Neural cell (in vitro differentiated cells): Measurements from ENCODE around the gene CABP1. TPM values are rescaled to one million over a fixed set of nuclear protein-coding genes. Genes with fewer than 3 reads are reported as not detected.

Source experiments
- H2AFZ ChIP-seq: fragments of 200-600, 300-800 bp; sonication (generic), shearing (Covaris generic); 2 replicates; pipeline ENCODE4 v1.6.0; 2014; ENCODE audit warnings: low read depth, mild to moderate bottlenecking, antibody characterized with exemption, low read length, moderate library complexity
- H3F3A ChIP-seq: fragments of 200-600 bp; shearing (Covaris generic); 2 replicates; pipeline ENCODE4 v1.6.1; 2016; ENCODE audit warnings: mild to moderate bottlenecking, moderate library complexity, mixed read lengths, antibody characterized with exemption, low read length; ENCODE audit not compliant: insufficient read depth, poor library complexity, severe bottlenecking
- H3K27ac ChIP-seq: fragments of 200-600, 300-800 bp; sonication (generic), shearing (Covaris generic); 2 replicates; pipeline ENCODE4 v1.5.1; 2014; ENCODE audit warnings: mild to moderate bottlenecking, low read length, moderate library complexity
- H3K27me3 ChIP-seq: fragments of 300-800, 200-600 bp; sonication (generic), shearing (Covaris generic); 2 replicates; pipeline ENCODE4 v1.6.0; 2014; ENCODE audit warnings: mild to moderate bottlenecking, low read depth, low read length, moderate library complexity; ENCODE audit not compliant: insufficient read depth
- H3K36me3 ChIP-seq: fragments of 300-800, 200-600 bp; sonication (generic), shearing (Covaris generic); 2 replicates; pipeline ENCODE4 v1.5.1; 2014; ENCODE audit warnings: mild to moderate bottlenecking, antibody characterized with exemption, low read length, moderate library complexity; ENCODE audit not compliant: insufficient read depth
- H3K4me2 ChIP-seq: fragments of 300-800, 200-600 bp; sonication (generic), shearing (Covaris generic); 2 replicates; pipeline ENCODE4 v1.6.0; 2014; ENCODE audit warnings: mild to moderate bottlenecking, low read length
- H3K4me3 ChIP-seq: fragments of 300-800, 200-600 bp; sonication (generic), shearing (Covaris generic); 2 replicates; pipeline ENCODE4 v1.5.1; 2014; ENCODE audit warnings: mild to moderate bottlenecking, low read length, moderate library complexity
- H3K79me2 ChIP-seq: fragments of 200-600 bp; shearing (Covaris generic); replicated peaks from 2 replicates; pipeline ENCODE4 v1.6.0; 2014; ENCODE audit warnings: mild to moderate bottlenecking, low read length, moderate library complexity; ENCODE audit not compliant: insufficient read depth
- H3K9ac ChIP-seq: fragments of 300-800, 200-600 bp; sonication (generic), shearing (Covaris generic); 2 replicates; pipeline ENCODE4 v1.6.1; 2016; ENCODE audit warnings: mild to moderate bottlenecking, low read length, mixed read lengths
- H3K9me2 ChIP-seq: fragments of 200-600 bp; shearing (Covaris generic); 2 replicates; pipeline ENCODE4 v1.6.1; 2016; ENCODE audit warnings: mild to moderate bottlenecking, low read length, mixed read lengths; ENCODE audit not compliant: insufficient read depth
- H3K9me3 ChIP-seq: fragments of 200-600, 300-800 bp; sonication (generic), shearing (Covaris generic); 2 replicates; pipeline ENCODE4 v1.6.1; 2016; ENCODE audit warnings: mild to moderate bottlenecking, mixed run types, low read length, moderate library complexity, mixed read lengths
- H4K20me1 ChIP-seq: fragments of 200-600 bp; shearing (Covaris generic); 2 replicates; pipeline ENCODE4 v1.6.1; 2016; ENCODE audit warnings: mild to moderate bottlenecking, mixed run types; ENCODE audit not compliant: insufficient read depth
- CTCF ChIP-seq: fragments of 450-650 bp; IDR thresholded peaks from 2 replicates; pipeline ENCODE4 v1.5.1; 2014; ENCODE audit warnings: antibody characterized with exemption, mild to moderate bottlenecking, moderate library complexity; ENCODE audit not compliant: poor library complexity, severe bottlenecking
- EP300 ChIP-seq: fragments of 450-650 bp; conservative IDR thresholded peaks from 2 replicates; pipeline ENCODE4 v1.6.1; 2014; ENCODE audit warnings: antibody characterized with exemption, mild to moderate bottlenecking, moderate library complexity; ENCODE audit not compliant: poor library complexity, severe bottlenecking
- EZH2 ChIP-seq: fragments of 200-600, 300-800 bp; shearing (Covaris generic), sonication (generic); IDR thresholded peaks from 2 replicates; pipeline ENCODE4 v1.6.1; 2014; ENCODE audit warnings: antibody characterized with exemption, low read length, borderline replicate concordance, mild to moderate bottlenecking; ENCODE audit not compliant: insufficient read depth, poor library complexity, severe bottlenecking
- MXI1 ChIP-seq: fragments of 450-650 bp; conservative IDR thresholded peaks from 2 replicates; pipeline ENCODE4 v1.6.1; 2014; ENCODE audit warnings: antibody characterized with exemption, mild to moderate bottlenecking; ENCODE audit not compliant: poor library complexity, severe bottlenecking
- POLR2AphosphoS5 ChIP-seq: IDR thresholded peaks from 2 replicates; pipeline ENCODE4 v1.6.1; 2012
- RAD21 ChIP-seq: fragments of 450-650 bp; conservative IDR thresholded peaks from 2 replicates; pipeline ENCODE4 v1.6.1; 2014; ENCODE audit warnings: antibody characterized with exemption, mild to moderate bottlenecking, moderate library complexity
- SMC3 ChIP-seq: fragments of 450-650 bp; conservative IDR thresholded peaks from 2 replicates; pipeline ENCODE4 v1.6.1; 2014; ENCODE audit warnings: antibody characterized with exemption, mild to moderate bottlenecking, moderate library complexity; ENCODE audit not compliant: poor library complexity
- TAF1 ChIP-seq: IDR thresholded peaks from 2 replicates; pipeline ENCODE4 v1.6.1; 2012; ENCODE audit warnings: low read depth
- polyA plus RNA-seq: library from polyadenylated mRNA; depleted of rRNA; stranded (reverse); fragments of >200 nt; gene quantifications from 2 replicates; pipeline ENCODE4 v1.2.3, GENCODE V29; 2014

Gene CABP1
- polyA plus RNA-seq, 1 donor from 2014 or later = 0.71 TPM

GRCh38 chr12:120651821-120652220 lies 11.4 kb downstream of the CABP1 start:
- Histone ChIP-seq H3K27ac (no peak overlapping the region), H2AFZ (no peak overlapping the region), H3K4me3 (no peak overlapping the region), H3F3A (no peaks in the 10 kb centered on the region), H3K36me3 (no peaks in the 10 kb centered on the region), H3K27me3 (no peaks in the 10 kb centered on the region), H3K4me2 (no peak overlapping the region), H3K9me3 (no peaks in the 10 kb centered on the region), H4K20me1 (no peaks in the 10 kb centered on the region), H3K9ac (no peak overlapping the region), H3K9me2 (no peaks in the 10 kb centered on the region), H3K79me2 (no peaks in the 10 kb centered on the region)
- TF ChIP-seq EP300 = no peak
- no peak for TF ChIP-seq EZH2
- no peak for TF ChIP-seq TAF1
- TF ChIP-seq RAD21 = no peak
- no peak for TF ChIP-seq MXI1
- TF ChIP-seq CTCF = no peak

- Histone ChIP-seq H3K9me3 (no peaks in the 10 kb centered on the region), H3K36me3 (no peaks in the 10 kb centered on the region), H3K9me2 (no peaks in the 10 kb centered on the region), H3F3A (no peaks in the 10 kb centered on the region), H3K4me2 (no peak overlapping the region), H3K27me3 (no peaks in the 10 kb centered on the region), H2AFZ (no peak overlapping the region), H3K4me3 (no peak overlapping the region), H3K9ac (no peak overlapping the region), H4K20me1 (no peaks in the 10 kb centered on the region), H3K27ac (no peak overlapping the region), H3K79me2 (no peaks in the 10 kb centered on the region)
- no peak for TF ChIP-seq MXI1
- TF ChIP-seq SMC3 = no peak
These were observed 12.4 kb downstream of the CABP1 start for GRCh38 chr12:120652656-120653435.

GRCh38 chr12:120653611-120654010 lies 13.2 kb downstream of the CABP1 start:
- Histone ChIP-seq H3K9me2 (no peaks in the 10 kb centered on the region), H3K27ac (no peak overlapping the region), H3K4me3 (no peak overlapping the region), H3K9ac (no peak overlapping the region), H3K4me2 (no peak overlapping the region), H3F3A (no peaks in the 10 kb centered on the region), H3K9me3 (no peaks in the 10 kb centered on the region), H2AFZ (no peak overlapping the region), H3K79me2 (no peaks in the 10 kb centered on the region), H4K20me1 (no peaks in the 10 kb centered on the region), H3K27me3 (no peaks in the 10 kb centered on the region), H3K36me3 (no peaks in the 10 kb centered on the region)
- no peak for TF ChIP-seq POLR2AphosphoS5
